ENCODE measurements around the gene NLRP8. TPM values are rescaled to one million over a fixed set of nuclear protein-coding genes. Genes with fewer than 3 reads are reported as not detected.

NLRP8 gene
- total and polyA plus RNA-seq, 2 experiments from 2014 or later = not detected

GRCh38 chr19:55958356-55958755, 10.7 kb downstream of the NLRP8 start:
- peaks cover 1% of the 10 kb centered on the region for H3K27me3 Mint-ChIP-seq (ENCODE audit: insufficient read depth, low read depth, poor library complexity)
- no peak overlapping the region for H3K4me2 ChIP-seq
- peaks cover 25% of the 10 kb centered on the region for H3K36me3 Mint-ChIP-seq (ENCODE audit: low read depth)
- H3K27me3 ChIP-seq (ENCODE audit: insufficient read depth) = no peaks in the 10 kb centered on the region
- H3K27ac ChIP-seq (ENCODE audit: low read depth) = no peak overlapping the region
- no peak overlapping the region for H3K4me3 ChIP-seq
- H3K79me2 ChIP-seq (replicated peaks; ENCODE audit: insufficient read depth) = no peaks in the 10 kb centered on the region
- H3F3A ChIP-seq (replicated peaks; ENCODE audit: low read depth) = no peaks in the 10 kb centered on the region
- H3K4me1 ChIP-seq (ENCODE audit: insufficient read depth) = no peaks in the 10 kb centered on the region
- no peak for DNase-seq (ENCODE audit: low spot score)
- TF ChIP-seq JUNB (IDR thresholded peaks at IDR 0.05; ENCODE audit: unreplicated experiment) = no peak
- TF ChIP-seq CTCF (conservative IDR thresholded peaks at IDR 0.05; ENCODE audit: low read depth in 2 of 2) = no peak
- TF ChIP-seq EZH2 (IDR thresholded peaks at IDR 0.05; ENCODE audit: low read depth, unreplicated experiment) = no peak
- TF ChIP-seq NANOG (IDR thresholded peaks at IDR 0.05; ENCODE audit: borderline replicate concordance) = no peak
- TF ChIP-seq REST (IDR thresholded peaks at IDR 0.05; ENCODE audit: unreplicated experiment) = no peak
- TF ChIP-seq CREB1 (CRISPR knock-in tag; IDR thresholded peaks at IDR 0.05; ENCODE audit: low read depth) = no peak
- TF ChIP-seq ETS1 (IDR thresholded peaks at IDR 0.05) = no peak
- no peak for TF ChIP-seq ZNF462 (CRISPR knock-in tag; IDR thresholded peaks at IDR 0.05)
- no peak for TF ChIP-seq STAT1 (IDR thresholded peaks at IDR 0.05; ENCODE audit: unreplicated experiment)
- TF ChIP-seq POLR2AphosphoS5 (IDR thresholded peaks at IDR 0.05; ENCODE audit: low read depth) = no peak
- no peak for TF ChIP-seq ZNF331 (CRISPR knock-in tag; IDR thresholded peaks at IDR 0.05; ENCODE audit: low read depth)
- TF ChIP-seq ZNF114 (CRISPR knock-in tag; IDR thresholded peaks at IDR 0.05) = no peak
- no peak for TF ChIP-seq EZH2phosphoT487 (IDR thresholded peaks at IDR 0.05; ENCODE audit: unreplicated experiment)
- no peaks in the 10 kb centered on the region for H4K20me1 ChIP-seq (replicated peaks; ENCODE audit: insufficient read depth)
- H3K4me3 Mint-ChIP-seq = no peak overlapping the region
- ATAC-seq = no peak
- no peaks in the 10 kb centered on the region for H3K4me1 Mint-ChIP-seq
- no peak overlapping the region for H2AFZ ChIP-seq
- H3K36me3 ChIP-seq (ENCODE audit: insufficient read depth) = 0 out of 2 replicates have a peak, but pooled peaks cover 7% of the 10 kb centered on the region
- H3K9me3 Mint-ChIP-seq = peaks cover 97% of the 10 kb centered on the region
- no peak overlapping the region for H3K27ac Mint-ChIP-seq
- no peaks in the 10 kb centered on the region for H3K9me2 ChIP-seq (ENCODE audit: insufficient read depth)
